Glutamatergic neuron (in vitro differentiated cells): ENCODE results near the gene ACVR1B. TPM values are rescaled to one million over a fixed set of nuclear protein-coding genes. Genes with fewer than 3 reads are reported as not detected.
A peak's percentile ranks its signal among the peaks of the same experiment; 100 is the strongest.

Experiments used
- DNase-seq: peaks from one replicate; pipeline ENCODE4 v3.0.0; 2022
- H3K27ac Mint-ChIP-seq: one replicate; pipeline ENCODE4 v1.8.0; 2020; ENCODE audit warnings: mild to moderate bottlenecking, mixed read lengths, inconsistent platforms; ENCODE audit not compliant: unreplicated experiment
- H3K27me3 Mint-ChIP-seq: one replicate; pipeline ENCODE4 v1.8.0; 2020; ENCODE audit warnings: mild to moderate bottlenecking, moderate library complexity, mixed read lengths, inconsistent platforms; ENCODE audit not compliant: unreplicated experiment
- H3K36me3 Mint-ChIP-seq: one replicate; pipeline ENCODE4 v1.8.0; 2020; ENCODE audit warnings: mild to moderate bottlenecking, mixed read lengths, inconsistent platforms; ENCODE audit not compliant: unreplicated experiment
- H3K4me1 Mint-ChIP-seq: one replicate; pipeline ENCODE4 v1.8.0; 2020; ENCODE audit warnings: mild to moderate bottlenecking, low read depth, mixed read lengths, inconsistent platforms; ENCODE audit not compliant: unreplicated experiment
- H3K4me3 Mint-ChIP-seq: one replicate; pipeline ENCODE4 v1.8.0; 2020; ENCODE audit warnings: mild to moderate bottlenecking, mixed read lengths, inconsistent platforms; ENCODE audit not compliant: unreplicated experiment
- H3K9me3 Mint-ChIP-seq: one replicate; pipeline ENCODE4 v1.8.0; 2020; ENCODE audit warnings: mild to moderate bottlenecking, moderate library complexity, mixed read lengths, inconsistent platforms; ENCODE audit not compliant: unreplicated experiment
- CTCF ChIP-seq: fragments of 200-600 bp; sonication (generic); IDR thresholded peaks from one replicate; pipeline ENCODE4 v1.5.0; 2021; ENCODE audit not compliant: partially characterized antibody, unreplicated experiment
- total RNA-seq: library from RNA; stranded (reverse); fragmentation: NEBNext Ultra II Directional; extraction: Animal tissue kit (Norgen Biotek cat#: 25700); gene quantifications from one replicate; pipeline ENCODE4 v1.2.1, GENCODE V29; 2021; ENCODE audit not compliant: unreplicated experiment

The ACVR1B gene
- total RNA-seq, 1 donor from 2014 or later: 50.2 TPM

GRCh38 chr12:52019113-52019770 lies 67.7 kb downstream of the ACVR1B start:
- peaks cover 6% of the 10 kb centered on the region for H3K9me3 Mint-ChIP-seq

GRCh38 chr12:52020539-52021336 lies 69.2 kb downstream of the ACVR1B start:
- H3K4me1 Mint-ChIP-seq: peaks cover 24% of the 10 kb centered on the region
- peak overlapping the region; percentile 52 for H3K4me3 Mint-ChIP-seq
- DNase-seq: peak; percentile 79
- H3K36me3 Mint-ChIP-seq: peaks cover 4% of the 10 kb centered on the region
- peaks cover 8% of the 10 kb centered on the region for H3K9me3 Mint-ChIP-seq
- TF ChIP-seq CTCF: peak; percentile 81
- H3K27ac Mint-ChIP-seq: peak overlapping the region; percentile 59
- peaks cover 13% of the 10 kb centered on the region for H3K27me3 Mint-ChIP-seq

More at GRCh38 chr12:52019113-52019770, 67.7 kb downstream of the ACVR1B start:
- no peak overlapping the region for H3K4me3 Mint-ChIP-seq
- no peak for DNase-seq
- peaks cover 14% of the 10 kb centered on the region for H3K27me3 Mint-ChIP-seq
- peaks cover 21% of the 10 kb centered on the region for H3K4me1 Mint-ChIP-seq
- H3K27ac Mint-ChIP-seq: no peak overlapping the region
- peaks cover 4% of the 10 kb centered on the region for H3K36me3 Mint-ChIP-seq
- no peak for TF ChIP-seq CTCF

- Mint-ChIP-seq H3K27ac (no peak overlapping the region), H3K4me3 (peak overlapping the region; percentile 25), H3K27me3 (peaks cover 15% of the 10 kb centered on the region), H3K4me1 (peaks cover 21% of the 10 kb centered on the region), H3K9me3 (peaks cover 15% of the 10 kb centered on the region), H3K36me3 (no peaks in the 10 kb centered on the region)
- no peak for DNase-seq
- TF ChIP-seq CTCF: no peak
Observed at GRCh38 chr12:52022841-52023181, 71.3 kb downstream of the ACVR1B start.

DNA sequence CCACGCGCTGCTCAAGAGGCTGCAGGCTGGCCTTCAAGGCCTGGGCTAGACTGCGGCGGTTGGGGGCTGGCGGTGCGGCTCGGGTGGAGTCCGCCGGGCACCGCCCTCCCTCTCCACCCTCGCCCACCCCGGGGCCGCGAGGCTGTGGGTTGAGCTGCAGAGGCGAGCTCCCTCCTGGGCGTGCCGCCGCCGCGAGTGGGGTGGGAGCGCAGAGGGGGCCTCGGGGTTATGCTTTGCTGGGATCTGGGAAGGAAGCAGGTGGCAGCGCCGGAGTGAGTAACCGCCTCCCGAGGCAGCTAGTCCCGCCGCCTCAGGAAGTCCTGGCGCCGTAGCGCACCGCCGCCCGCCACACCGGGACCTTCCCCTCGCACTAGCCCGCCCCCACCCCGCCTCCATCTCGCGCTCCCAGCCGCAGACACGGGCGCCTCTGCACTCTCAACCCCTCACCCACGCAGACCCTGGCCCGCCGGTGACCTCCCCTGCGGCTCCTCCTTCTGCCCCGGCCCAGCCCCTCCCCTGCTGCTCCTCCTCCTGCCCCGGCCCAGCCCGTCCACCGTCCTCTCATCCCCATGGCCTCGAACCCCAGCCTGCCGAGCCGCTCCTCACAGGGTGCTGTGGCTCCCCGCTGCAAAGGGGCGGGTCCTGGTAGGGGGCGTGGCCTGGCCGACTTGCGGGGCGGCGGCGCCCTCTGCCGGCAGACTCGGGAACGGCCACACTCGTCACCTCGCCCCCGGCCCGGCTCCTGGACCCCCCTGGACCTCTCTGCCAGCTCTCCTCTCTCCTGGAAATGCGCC lies 71.9 kb downstream of the ACVR1B start:
- TF ChIP-seq CTCF: peak; percentile 95
- Mint-ChIP-seq H3K4me1 (peaks cover 21% of the 10 kb centered on the region), H3K36me3 (no peaks in the 10 kb centered on the region), H3K9me3 (peaks cover 15% of the 10 kb centered on the region), H3K27me3 (peaks cover 15% of the 10 kb centered on the region), H3K27ac (no peak overlapping the region), H3K4me3 (peak overlapping the region; percentile 75)
- DNase-seq: peak; percentile 92
